OCI-LY1 (cell line): ENCODE results near the gene HS1BP3.

Experiments
- EZH2 ChIP-seq: fragments of 200-600 bp; sonication (generic), shearing (Covaris generic); IDR thresholded peaks from 2 replicates; pipeline ENCODE4 v1.8.0; 2017; ENCODE audit warnings: borderline replicate concordance, mixed run types, mild to moderate bottlenecking, antibody characterized with exemption, low read length, moderate library complexity, mixed read lengths
- TF ChIP-seq, protein P1 (sequence below): fragments of 200-600 bp; sonication (generic), shearing (Covaris generic); IDR thresholded peaks from 2 replicates; pipeline ENCODE4 v1.5.1; 2017; ENCODE audit warnings: mild to moderate bottlenecking, antibody characterized with exemption, low read length, moderate library complexity, mixed read lengths

DNA sequence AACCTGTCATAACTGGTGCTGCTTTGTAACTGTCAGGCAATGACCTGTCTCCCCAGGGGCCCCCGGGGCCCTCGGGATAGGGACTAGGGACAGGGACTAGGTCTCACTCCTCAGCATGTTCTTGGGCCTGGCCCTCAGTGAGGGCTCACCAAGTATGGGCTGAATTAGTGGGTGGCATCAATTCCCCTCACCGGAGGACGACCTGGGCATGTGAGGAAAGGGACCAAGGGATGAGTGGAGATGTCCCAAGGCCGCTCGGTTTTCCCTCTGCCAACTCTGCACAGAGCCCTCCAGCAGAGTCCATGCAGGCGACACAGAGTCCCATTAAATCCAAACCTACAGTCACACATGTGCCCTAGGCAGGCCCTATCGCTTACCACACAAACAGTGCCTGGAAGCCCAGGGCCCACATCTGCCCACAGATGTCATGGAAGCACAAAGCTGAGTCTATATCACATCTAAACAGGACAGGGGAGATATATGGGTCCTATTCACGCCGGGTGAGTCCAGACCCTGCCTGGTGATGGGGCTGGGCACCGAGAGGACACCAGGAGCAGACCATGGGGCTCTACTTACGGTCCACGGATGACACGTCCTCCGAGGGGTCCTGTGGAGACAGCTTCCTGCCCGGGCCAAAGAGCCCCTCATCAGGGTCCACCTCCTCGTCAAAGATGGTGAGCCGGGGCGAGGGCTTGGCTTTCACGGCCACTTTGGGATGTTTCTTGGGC lies 26.6 kb downstream of the HS1BP3 start:
- no peak for TF ChIP-seq EZH2
- TF ChIP-seq, protein P1, sequence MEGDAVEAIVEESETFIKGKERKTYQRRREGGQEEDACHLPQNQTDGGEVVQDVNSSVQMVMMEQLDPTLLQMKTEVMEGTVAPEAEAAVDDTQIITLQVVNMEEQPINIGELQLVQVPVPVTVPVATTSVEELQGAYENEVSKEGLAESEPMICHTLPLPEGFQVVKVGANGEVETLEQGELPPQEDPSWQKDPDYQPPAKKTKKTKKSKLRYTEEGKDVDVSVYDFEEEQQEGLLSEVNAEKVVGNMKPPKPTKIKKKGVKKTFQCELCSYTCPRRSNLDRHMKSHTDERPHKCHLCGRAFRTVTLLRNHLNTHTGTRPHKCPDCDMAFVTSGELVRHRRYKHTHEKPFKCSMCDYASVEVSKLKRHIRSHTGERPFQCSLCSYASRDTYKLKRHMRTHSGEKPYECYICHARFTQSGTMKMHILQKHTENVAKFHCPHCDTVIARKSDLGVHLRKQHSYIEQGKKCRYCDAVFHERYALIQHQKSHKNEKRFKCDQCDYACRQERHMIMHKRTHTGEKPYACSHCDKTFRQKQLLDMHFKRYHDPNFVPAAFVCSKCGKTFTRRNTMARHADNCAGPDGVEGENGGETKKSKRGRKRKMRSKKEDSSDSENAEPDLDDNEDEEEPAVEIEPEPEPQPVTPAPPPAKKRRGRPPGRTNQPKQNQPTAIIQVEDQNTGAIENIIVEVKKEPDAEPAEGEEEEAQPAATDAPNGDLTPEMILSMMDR = no peak
